IPS DF 4.7 (cell line): Measurements from ENCODE around the gene ZNF121.

Experiments used
- DNase-seq: peaks from one replicate; pipeline ENCODE4 v3.0.0-alpha.2; 2013; ENCODE audit warnings: low spot score; ENCODE audit errors: extremely low read depth

ZNF121 gene

DNA sequence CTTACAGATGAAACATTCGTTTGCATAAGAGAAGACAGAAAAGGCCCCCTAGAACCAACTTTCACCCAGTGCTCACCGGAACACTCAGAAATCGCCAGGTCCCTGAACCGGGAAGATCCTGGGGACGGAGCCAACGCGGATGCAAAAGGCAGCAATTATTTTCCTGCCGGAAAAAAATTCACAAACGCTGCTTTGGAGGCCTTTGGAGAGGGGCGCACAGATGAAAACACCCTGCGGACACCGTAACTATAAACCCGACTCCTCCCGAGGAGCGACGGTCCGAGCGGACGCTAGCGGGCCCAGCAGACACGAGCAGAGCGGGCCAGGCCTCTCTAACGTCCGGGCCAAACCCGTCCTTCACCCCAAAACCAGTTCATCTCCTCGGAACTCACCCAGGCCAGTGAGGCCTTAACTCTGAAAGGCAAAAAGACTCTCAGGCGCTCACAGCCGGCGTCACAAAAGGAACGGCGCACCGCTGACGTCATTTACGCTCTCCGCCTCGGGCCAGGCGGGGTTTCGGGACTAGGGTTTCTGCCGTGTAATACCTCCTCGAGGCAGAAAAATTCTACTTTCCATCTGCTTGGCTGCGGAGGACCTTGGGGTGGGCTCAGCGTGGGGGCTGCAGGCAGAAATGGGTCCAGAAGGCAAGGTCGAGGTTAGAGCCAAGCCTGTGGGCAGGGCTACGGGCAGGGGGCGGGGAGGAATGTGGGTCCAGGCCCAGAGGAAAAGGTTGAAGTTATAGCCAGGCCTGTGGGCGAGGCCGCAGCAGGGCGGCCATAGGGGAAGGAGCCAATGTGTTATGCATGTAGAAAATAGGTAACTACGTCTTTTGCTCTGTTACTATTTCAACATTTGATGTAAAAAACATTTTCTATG lies 45.9 kb downstream of the ZNF121 start, which contains the start of gene ZNF426:
Gene ZNF426, minus strand, starts transcription at position 463 of the 876 bp plus-strand sequence. CDS start 2,413 bp downstream, outside the sequence.
- DNase-seq, result peak; percentile 74

DNA sequence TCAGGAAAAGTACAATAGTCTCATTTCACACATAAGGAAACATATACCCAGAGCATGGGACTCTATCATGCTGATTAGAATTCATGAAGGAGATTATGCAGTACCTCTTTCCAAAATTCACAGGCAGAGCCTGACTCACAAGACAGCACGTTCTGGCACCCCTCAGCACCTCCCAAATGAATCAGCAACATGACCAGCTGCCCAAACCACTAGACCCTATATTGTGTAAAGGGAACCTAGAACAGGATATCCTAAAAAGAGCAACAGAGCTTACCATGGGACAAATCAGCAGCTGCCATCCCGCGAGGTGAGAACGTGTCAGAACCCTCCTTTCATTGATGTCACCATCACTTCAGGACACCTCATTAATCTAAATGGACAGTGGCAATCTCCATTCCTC lies 48.4 kb downstream of the ZNF121 start:
- DNase-seq, result no peak

DNA sequence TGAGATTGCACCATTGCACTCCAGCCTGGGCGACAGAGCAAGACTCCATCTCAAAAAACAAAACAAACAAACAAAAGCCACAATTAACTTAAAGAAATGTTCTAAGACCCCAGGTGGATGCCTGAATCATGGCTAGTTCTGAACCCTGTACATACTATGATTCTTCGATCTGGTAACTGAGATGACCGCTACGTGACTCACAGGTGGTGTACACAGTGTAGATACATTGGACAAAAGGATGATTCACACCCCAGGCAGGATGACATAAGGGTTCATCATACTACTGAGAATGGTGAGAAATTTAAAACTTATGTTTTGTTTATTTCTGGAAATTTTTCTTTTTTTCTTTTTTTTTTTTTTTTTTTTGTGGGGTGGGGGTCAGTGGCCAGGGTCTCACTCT lies 52.4 kb downstream of the ZNF121 start:
- no peak for DNase-seq

DNA sequence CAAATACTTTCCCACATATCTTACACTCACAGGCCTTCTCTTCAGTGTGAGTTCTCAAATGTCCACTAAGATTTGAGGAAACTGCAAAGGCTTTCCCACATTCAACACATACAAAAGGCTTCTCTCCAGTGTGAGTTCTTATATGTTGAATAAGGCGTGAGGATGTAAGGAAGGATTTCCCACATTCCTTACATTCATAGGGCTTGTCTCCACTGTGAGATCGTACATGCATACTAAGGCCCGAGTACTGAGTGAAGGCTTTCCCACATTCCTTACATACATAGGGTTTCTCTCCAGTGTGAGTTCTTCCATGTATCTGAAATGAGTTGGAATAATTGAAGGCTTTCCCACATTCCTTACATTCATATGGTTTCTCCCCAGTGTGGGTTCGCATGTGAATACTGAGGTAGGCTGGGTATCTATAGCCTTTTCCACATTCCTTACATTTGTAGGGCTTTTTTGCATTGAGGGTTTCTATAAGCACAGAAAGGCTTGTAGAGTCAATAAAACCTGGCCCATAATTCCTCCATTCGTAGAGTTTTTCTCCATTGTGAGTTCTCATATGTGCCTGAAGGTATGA lies 55.5 kb downstream of the ZNF121 start:
- DNase-seq, result no peak

DNA sequence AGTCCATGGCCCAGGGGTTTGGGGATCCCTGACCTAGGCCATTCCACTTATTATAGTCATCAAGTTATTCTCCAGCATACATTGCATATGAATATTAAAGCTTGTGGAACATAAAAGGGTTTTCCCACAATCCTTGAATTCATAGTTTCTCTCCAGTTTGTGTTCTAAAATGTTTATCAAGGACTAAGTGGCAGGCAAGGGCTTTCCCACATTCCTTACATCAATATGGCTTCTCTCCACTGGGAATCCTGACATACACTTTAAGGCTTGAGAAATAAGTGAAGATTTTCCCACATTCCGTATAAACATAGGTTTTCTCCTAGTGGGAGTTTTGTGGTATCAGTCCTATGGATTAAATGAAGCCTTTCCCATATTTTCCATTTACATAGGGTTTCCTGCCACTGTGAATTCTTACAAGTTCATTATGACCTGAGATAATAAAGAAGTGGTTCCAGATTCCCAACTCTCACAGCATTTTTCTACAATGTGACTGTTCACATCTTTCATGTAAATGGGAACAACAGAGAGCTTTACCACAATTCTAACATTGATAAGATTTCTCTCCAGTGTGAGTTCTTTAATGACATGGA lies 60.3 kb downstream of the ZNF121 start:
- no peak for DNase-seq
